ENCODE data around the gene CDC40. TPM values are rescaled to one million over a fixed set of nuclear protein-coding genes. Genes with fewer than 3 reads are reported as not detected.
A peak's percentile ranks its signal among the peaks of the same experiment; 100 is the strongest.

CDC40 gene
- total and polyA plus RNA-seq, 5 donors, result 8.1 to 19.1 (median 15.3) TPM

DNA sequence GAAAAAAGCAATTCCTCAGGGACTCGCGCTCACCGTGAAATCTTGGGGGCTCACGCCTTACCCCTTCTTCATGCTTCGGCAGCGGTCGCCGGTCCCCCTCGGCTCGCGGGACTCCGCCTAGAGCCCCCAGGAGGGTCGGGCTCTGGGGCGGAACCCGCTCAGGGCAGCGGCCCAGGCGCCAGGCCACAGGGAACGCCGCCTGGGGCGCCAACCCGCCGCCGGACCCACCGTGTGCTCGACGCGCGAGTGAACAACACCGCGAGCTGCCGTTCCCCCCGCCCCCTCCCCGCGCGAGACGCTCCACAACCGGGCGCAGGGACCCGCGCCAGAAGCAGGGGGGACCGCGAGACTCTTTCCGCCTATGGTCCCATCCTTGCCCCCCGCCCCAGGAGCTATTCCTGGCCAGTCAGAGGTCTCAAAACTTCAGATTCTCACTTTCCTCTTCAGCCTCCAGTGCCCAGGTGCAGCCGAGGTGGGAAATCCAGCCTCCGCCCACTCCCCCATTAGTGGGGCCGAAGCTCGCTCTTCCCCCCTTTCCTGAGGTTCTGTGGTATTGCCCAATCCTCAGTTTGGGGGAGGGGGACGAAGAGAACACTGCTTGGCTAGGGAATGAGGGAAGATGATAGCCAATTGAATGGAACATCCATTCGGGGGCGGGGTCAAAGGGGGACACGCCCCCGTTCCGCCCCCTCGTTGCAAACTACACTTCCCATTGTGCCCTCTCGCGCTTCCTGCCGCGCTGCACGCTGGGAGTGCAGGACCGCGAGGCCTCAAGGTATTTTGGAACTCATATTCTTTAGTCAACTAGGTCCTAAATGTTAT lies 610 bp upstream of the CDC40 start, which contains the start of gene WASF1:
Gene WASF1 (minus strand): TSS at position 265 of the 822 bp plus-strand sequence. CDS start 52,069 bp downstream, outside the sequence.
- intact Hi-C loops (cut with DNase I), result loop anchor here in 3 of 4 donors (5.0 to 10.0 kb wide), 3 partner anchors 208 to 215 kb away; no protein-coding TSS in a partner anchor
- Histone ChIP-seq H3K27ac (ENCODE audit: low read length) (peak within 1 kb of the TSS; percentile 93), H3K4me1 (ENCODE audit: control insufficient read depth, insufficient read depth, low read length) (peaks cover 6% of the 10 kb centered on the region), H3K27me3 (ENCODE audit: control insufficient read depth, insufficient read depth) (no peaks in the 10 kb centered on the region), H3K9me3 (ENCODE audit: control insufficient read depth, low read length) (no peaks in the 10 kb centered on the region), H3K4me3 (ENCODE audit: low read length) (peak within 1 kb of the TSS; percentile 86)
- WGBS, result under 1% methylated on average over 62 of the region's 62 CpGs
- ATAC-seq, result peak; percentile 99
- peak; percentile 94 to 98 (median 97) for DNase-seq

DNA sequence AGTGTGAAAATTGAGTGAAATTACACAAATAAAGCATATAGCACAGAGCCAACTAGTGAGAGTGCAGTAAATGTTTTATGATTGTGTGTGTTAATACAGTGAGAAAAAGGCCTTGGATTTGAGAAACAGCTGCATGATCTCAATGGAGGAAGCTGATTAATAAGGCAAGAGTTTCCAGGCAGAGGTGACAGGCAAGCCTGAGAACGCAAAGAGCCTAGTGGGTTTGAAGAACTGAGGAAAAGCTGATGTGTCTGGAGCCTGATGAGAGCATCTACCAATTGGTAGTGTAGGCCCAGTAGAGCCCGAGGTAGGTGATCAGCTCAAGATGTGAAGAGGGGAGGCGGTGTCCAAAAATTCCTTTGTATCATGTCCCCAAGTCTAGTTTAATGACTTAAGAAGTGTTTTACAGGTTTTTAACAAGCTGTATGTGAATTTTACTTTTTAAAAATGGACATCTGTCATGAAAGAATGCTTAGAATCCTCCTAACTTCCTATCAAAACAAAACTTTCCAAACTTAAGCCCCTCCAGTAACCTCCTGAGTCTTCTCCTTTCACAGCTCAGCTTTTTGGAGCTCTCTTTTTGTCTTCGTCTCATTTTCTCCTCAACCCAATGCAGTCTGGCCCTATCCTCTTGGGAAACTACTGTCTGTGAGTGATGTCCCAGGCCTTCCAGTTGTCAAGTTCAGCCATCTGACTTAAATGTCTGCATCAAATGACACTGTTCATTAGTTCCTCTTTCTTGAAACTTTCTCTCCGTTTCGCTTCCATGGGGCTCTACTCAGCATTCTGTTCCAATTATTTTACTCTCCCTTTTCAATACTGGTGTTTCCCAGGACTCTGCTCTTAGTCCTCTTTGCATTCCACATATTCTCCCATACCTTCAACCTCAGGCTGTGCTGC lies 1.2 kb downstream of the CDC40 start:
- H3K27ac ChIP-seq (ENCODE audit: low read length), result no peak overlapping the region
- intact Hi-C loops (cut with DNase I), result loop anchor here in 1 of 4 donors (10.0 kb wide), 1 partner anchor 213 kb away; no protein-coding TSS in a partner anchor
- H3K4me1 ChIP-seq (ENCODE audit: control insufficient read depth, insufficient read depth, low read length), result peaks cover 6% of the 10 kb centered on the region
- DNase-seq (no peak), ATAC-seq (no peak)
- 46% methylated on average over 6 of the region's 6 CpGs for WGBS
- no peaks in the 10 kb centered on the region for H3K27me3 ChIP-seq (ENCODE audit: control insufficient read depth, insufficient read depth)
- H3K4me3 ChIP-seq (ENCODE audit: low read length), result peak overlapping the region; percentile 86
- H3K9me3 ChIP-seq (ENCODE audit: control insufficient read depth, low read length), result no peaks in the 10 kb centered on the region

DNA sequence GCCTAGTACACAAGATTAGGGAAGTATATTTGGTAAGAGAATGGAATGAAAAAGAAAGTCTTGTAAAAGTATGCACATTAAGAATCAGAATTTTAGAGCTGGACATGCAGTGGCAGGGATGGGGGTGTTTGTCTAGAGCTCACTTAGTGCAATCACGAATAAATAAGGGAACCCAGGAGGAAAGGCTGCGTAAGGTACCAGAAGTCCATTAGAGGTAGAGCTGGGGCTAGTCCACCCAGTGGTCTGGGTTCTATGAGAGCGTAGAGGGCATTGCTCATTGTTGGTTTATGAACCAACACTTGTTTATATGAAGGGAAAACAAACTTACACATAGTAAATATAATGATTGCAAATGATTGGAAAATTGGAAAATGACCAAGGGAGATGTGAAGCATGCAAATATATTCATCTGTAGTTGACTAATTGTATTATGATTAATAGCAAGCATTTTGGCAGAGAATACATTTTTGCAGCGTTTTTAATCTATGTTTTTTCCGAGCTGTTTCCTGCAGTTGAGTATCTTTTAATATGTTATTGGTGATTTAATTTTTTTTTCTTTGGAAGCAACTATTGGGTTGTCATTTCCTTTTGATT lies 3.2 kb downstream of the CDC40 start:
- H3K9me3 ChIP-seq (ENCODE audit: control insufficient read depth, low read length), result no peaks in the 10 kb centered on the region
- WGBS, result 70% methylated on average over 5 of the region's 5 CpGs
- ATAC-seq, result no peak
- intact Hi-C loops (cut with DNase I), result loop anchor here in 1 of 4 donors (10.0 kb wide), 1 partner anchor 211 kb away; no protein-coding TSS in a partner anchor
- no peak overlapping the region for H3K27ac ChIP-seq (ENCODE audit: low read length)
- no peaks in the 10 kb centered on the region for H3K27me3 ChIP-seq (ENCODE audit: control insufficient read depth, insufficient read depth)
- H3K4me1 ChIP-seq (ENCODE audit: control insufficient read depth, insufficient read depth, low read length), result peaks cover 6% of the 10 kb centered on the region
- DNase-seq, result no peak
- no peak overlapping the region for H3K4me3 ChIP-seq (ENCODE audit: low read length)

DNA sequence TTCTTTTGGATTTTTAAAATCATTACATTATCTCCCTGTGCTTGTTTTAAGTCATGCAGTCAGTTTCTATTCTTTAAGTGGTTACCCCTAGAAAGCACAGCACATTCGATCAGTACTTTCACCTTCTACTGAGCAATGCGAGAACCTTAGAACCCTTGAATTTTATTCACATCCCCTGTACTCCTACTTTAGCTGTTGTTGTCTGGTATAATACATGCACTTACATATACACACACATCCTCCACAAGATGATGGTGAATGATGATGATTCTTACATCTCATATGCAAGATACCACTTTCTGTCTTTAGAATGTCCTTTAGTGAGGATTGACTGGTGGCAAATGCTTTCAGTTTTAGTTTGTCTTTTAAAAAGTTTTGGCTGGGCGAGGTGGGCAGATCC lies 5.7 kb downstream of the CDC40 start:
- Histone ChIP-seq H3K27me3 (ENCODE audit: control insufficient read depth, insufficient read depth) (no peaks in the 10 kb centered on the region), H3K9me3 (ENCODE audit: control insufficient read depth, low read length) (no peaks in the 10 kb centered on the region), H3K4me1 (ENCODE audit: control insufficient read depth, insufficient read depth, low read length) (peaks cover 8% of the 10 kb centered on the region), H3K27ac (ENCODE audit: low read length) (no peak overlapping the region), H3K4me3 (ENCODE audit: low read length) (no peak overlapping the region)
- intact Hi-C loops (cut with DNase I), result loop anchor here in 1 of 4 donors (10.0 kb wide), 1 partner anchor 209 kb away; no protein-coding TSS in a partner anchor
- DNase-seq (no peak), ATAC-seq (no peak)
- WGBS, result 89% methylated on average over 3 of the region's 3 CpGs

DNA sequence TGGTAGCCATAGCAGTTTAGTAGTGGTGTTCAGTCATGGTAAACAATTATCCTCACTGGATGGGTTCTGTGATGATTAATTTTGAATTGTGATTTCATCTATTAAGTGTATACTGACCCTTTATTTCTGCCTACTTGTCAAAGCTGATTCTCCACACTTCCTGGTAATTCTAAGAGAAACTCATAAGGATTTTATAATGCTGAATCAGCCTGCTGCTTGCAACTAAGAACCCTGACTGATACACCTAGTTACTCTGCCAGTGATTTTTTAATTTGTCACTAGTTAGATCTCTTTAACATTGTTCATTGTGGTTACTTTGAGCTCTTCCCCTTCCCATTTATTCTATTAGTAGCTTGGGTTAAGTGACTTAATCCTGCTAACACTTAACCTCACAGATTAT lies 8.6 kb downstream of the CDC40 start:
- ATAC-seq (no peak), DNase-seq (no peak)
- intact Hi-C loops (cut with DNase I), result loop anchor here in 1 of 4 donors (10.0 kb wide), 1 partner anchor 206 kb away; no protein-coding TSS in a partner anchor
- H3K4me3 ChIP-seq (ENCODE audit: low read length), result no peak overlapping the region
- H3K27ac ChIP-seq (ENCODE audit: low read length), result no peak overlapping the region
- H3K9me3 ChIP-seq (ENCODE audit: control insufficient read depth, low read length), result no peaks in the 10 kb centered on the region
- H3K4me1 ChIP-seq (ENCODE audit: control insufficient read depth, insufficient read depth, low read length), result peaks cover 2% of the 10 kb centered on the region
- no peaks in the 10 kb centered on the region for H3K27me3 ChIP-seq (ENCODE audit: control insufficient read depth, insufficient read depth)

DNA sequence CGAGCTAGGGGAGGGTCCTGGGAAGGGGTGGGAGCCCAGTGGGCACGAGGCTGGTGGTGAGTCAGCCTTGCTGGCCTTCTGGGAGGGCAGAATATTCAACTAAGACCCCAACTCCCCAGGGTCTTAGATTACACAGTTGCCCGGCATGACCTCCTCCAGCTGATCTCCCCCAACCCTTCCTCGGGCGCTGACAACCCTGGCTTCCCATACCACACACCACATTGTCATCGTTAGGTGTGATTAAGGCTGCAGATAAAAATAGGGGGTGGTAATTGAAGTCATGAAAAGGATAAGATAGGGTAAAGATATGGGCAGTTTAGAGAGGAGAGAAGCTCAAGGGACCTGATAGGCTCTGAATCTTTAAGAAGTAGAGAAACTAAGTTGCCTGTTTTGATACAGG lies 10.5 kb downstream of the CDC40 start:
- 68% methylated on average over 6 of the region's 6 CpGs for WGBS
- Histone ChIP-seq H3K4me1 (ENCODE audit: control insufficient read depth, insufficient read depth, low read length) (peaks cover 2% of the 10 kb centered on the region), H3K4me3 (ENCODE audit: low read length) (no peak overlapping the region), H3K27ac (ENCODE audit: low read length) (no peak overlapping the region), H3K9me3 (ENCODE audit: control insufficient read depth, low read length) (no peaks in the 10 kb centered on the region), H3K27me3 (ENCODE audit: control insufficient read depth, insufficient read depth) (no peaks in the 10 kb centered on the region)
- ATAC-seq, result no peak
- no peak for DNase-seq
- intact Hi-C loops (cut with DNase I), result no loop called here

DNA sequence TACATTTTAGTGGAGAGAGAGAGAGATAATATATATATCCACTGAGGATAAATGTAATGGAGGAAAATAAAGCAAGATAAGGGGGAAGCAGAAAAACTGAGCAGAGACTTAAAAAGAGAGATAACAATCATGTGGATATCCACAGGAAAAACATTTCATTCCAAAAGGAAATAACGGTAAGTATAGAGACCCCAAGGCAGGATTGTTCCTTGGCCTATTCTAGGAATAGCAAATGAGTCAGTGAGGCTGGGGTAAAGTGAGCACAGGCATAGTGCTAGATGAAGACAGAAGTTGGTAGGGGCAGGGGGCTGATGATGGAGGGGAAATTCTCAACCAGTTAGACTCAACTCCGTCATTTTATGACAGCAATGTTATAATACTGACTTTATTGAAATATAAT lies 11.2 kb downstream of the CDC40 start:
- DNase-seq (no peak), ATAC-seq (no peak)
- no peak overlapping the region for H3K4me3 ChIP-seq (ENCODE audit: low read length)
- no peak overlapping the region for H3K27ac ChIP-seq (ENCODE audit: low read length)
- no peaks in the 10 kb centered on the region for H3K27me3 ChIP-seq (ENCODE audit: control insufficient read depth, insufficient read depth)
- intact Hi-C loops (cut with DNase I), result no loop called here
- 70% methylated on average over 2 of the region's 2 CpGs for WGBS
- H3K4me1 ChIP-seq (ENCODE audit: control insufficient read depth, insufficient read depth, low read length), result peaks cover 2% of the 10 kb centered on the region
- no peaks in the 10 kb centered on the region for H3K9me3 ChIP-seq (ENCODE audit: control insufficient read depth, low read length)

DNA sequence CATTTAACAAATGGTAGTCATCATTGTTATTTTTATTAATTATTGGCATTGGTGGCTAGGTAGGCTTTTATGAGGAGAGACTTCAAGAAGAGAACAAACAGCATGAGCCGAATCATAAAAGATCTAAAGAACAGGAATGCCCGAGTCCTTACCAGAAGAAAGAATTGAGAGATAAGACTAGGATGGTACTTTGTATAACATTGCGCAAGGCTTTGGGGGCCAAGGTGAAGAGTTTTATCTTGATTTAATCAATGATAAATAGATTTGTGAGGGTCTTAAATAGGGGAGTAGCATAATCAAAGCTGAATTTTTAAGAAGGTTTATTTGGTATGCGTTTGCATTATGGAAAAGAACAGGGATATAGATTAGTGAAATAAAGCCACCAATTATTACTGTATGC lies 15.4 kb downstream of the CDC40 start:
- intact Hi-C loops (cut with DNase I), result no loop called here
- WGBS, result 93% methylated on average over 4 of the region's 4 CpGs
- ATAC-seq, result no peak

DNA sequence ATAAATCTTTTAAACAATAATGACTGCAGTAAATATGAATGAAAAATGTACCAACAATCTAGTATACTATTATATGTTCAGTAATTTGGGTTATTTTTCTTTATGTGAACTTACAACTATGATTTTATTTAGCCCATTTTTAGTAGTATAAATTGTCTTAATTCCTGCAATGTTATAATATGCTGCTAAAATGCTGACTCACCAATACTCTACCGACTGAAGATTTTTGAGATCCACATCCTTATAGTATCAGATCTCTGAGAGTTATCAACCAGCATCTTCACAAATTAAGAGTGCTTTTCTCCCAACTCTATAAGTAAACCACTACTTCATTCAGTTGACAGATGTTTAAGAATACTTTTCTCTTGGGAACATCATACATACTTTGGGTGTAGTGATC lies 16.6 kb downstream of the CDC40 start:
- 83% methylated on average over 1 of the region's 1 CpG for WGBS
- no peak for ATAC-seq

More for the DNA sequence above, 15.4 kb downstream of the CDC40 start:
- Histone ChIP-seq H3K9me3 (ENCODE audit: control insufficient read depth, low read length) (no peaks in the 10 kb centered on the region), H3K27me3 (ENCODE audit: control insufficient read depth, insufficient read depth) (no peaks in the 10 kb centered on the region), H3K4me1 (ENCODE audit: control insufficient read depth, insufficient read depth, low read length) (no peaks in the 10 kb centered on the region), H3K27ac (ENCODE audit: low read length) (no peak overlapping the region), H3K4me3 (ENCODE audit: low read length) (no peak overlapping the region)
- no peak for DNase-seq

DNA sequence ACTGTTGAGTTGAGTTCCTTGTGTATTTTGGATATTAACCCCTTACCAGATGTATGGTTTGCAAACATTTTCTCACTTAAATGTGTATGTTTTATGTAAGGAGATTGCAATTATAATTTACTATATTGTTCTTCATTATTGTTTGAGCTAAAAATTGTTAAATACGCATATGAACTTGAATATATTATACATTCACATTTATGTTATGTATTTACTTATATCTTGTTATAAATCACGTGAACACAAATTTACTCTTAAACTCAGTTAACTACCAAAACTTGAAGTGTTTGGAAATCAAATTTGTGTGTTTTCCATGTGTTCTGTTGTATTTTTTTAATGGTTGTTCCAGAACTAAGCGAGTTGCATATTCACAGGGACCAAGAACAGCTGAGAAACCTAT lies 18.3 kb downstream of the CDC40 start:
- no peaks in the 10 kb centered on the region for H3K9me3 ChIP-seq (ENCODE audit: control insufficient read depth, low read length)
- DNase-seq, result no peak
- no peak for ATAC-seq
- peaks cover 1% of the 10 kb centered on the region for H3K4me1 ChIP-seq (ENCODE audit: control insufficient read depth, insufficient read depth, low read length)
- no peaks in the 10 kb centered on the region for H3K27me3 ChIP-seq (ENCODE audit: control insufficient read depth, insufficient read depth)
- 97% methylated on average over 3 of the region's 3 CpGs for WGBS
- H3K4me3 ChIP-seq (ENCODE audit: low read length), result no peak overlapping the region
- intact Hi-C loops (cut with DNase I), result no loop called here
- no peak overlapping the region for H3K27ac ChIP-seq (ENCODE audit: low read length)

More for the DNA sequence above, 16.6 kb downstream of the CDC40 start:
- Histone ChIP-seq H3K4me1 (ENCODE audit: control insufficient read depth, insufficient read depth, low read length) (peaks cover 1% of the 10 kb centered on the region), H3K27ac (ENCODE audit: low read length) (no peak overlapping the region), H3K4me3 (ENCODE audit: low read length) (no peak overlapping the region), H3K9me3 (ENCODE audit: control insufficient read depth, low read length) (no peaks in the 10 kb centered on the region), H3K27me3 (ENCODE audit: control insufficient read depth, insufficient read depth) (no peaks in the 10 kb centered on the region)
- no peak for DNase-seq
- intact Hi-C loops (cut with DNase I), result no loop called here

Data from right cardiac atrium (tissue), 5 donors.